Myocyte (in vitro differentiated cells): ENCODE data around the gene STK25. TPM values are rescaled to one million over a fixed set of nuclear protein-coding genes. Genes with fewer than 3 reads are reported as not detected.

Experiments used
- DNase-seq: peaks from one replicate; pipeline ENCODE4 v3.0.0-alpha.2; 2012; ENCODE audit warnings: low read depth
- total RNA-seq: library from RNA; depleted of rRNA; stranded (reverse); fragments of >200 nt; gene quantifications from 2 replicates; pipeline ENCODE4 v1.2.3, GENCODE V29; 2014

STK25 gene
- total RNA-seq, 1 donor from 2014 or later: 565 TPM

GRCh38 chr2:241509155-241509784, 886 bp upstream of the STK25 start:
- DNase-seq: no peak

GRCh38 chr2:241507430-241508239, 749 bp downstream of the STK25 start:
- DNase-seq: peak; percentile 69

GRCh38 chr2:241506793-241507429, 1.5 kb downstream of the STK25 start:
- peak; percentile 47 for DNase-seq

- DNase-seq: peak; percentile 43
Observed at GRCh38 chr2:241506317-241506716, 2.1 kb downstream of the STK25 start.

GRCh38 chr2:241505781-241506201, 2.6 kb downstream of the STK25 start:
- DNase-seq: peak; percentile 95

GRCh38 chr2:241505086-241505780, 3.2 kb downstream of the STK25 start:
- DNase-seq: no peak

GRCh38 chr2:241503776-241504392, 4.5 kb downstream of the STK25 start:
- DNase-seq: peak; percentile 56

- no peak for DNase-seq
Observed at GRCh38 chr2:241502281-241502680, 6.1 kb downstream of the STK25 start.

- no peak for DNase-seq
Observed at GRCh38 chr2:241501551-241501950, 6.8 kb downstream of the STK25 start.

- no peak for DNase-seq
Observed at GRCh38 chr2:241501099-241501541, 7.3 kb downstream of the STK25 start.

GRCh38 chr2:241500431-241500975, 7.9 kb downstream of the STK25 start:
- no peak for DNase-seq

- DNase-seq: no peak
Observed at GRCh38 chr2:241500016-241500415, 8.4 kb downstream of the STK25 start.

- DNase-seq: peak; percentile 83
Observed at GRCh38 chr2:241499146-241499965, 9.0 kb downstream of the STK25 start.

GRCh38 chr2:241498115-241499070, 10.0 kb downstream of the STK25 start:
- no peak for DNase-seq

GRCh38 chr2:241496904-241497877, 11.2 kb downstream of the STK25 start:
- DNase-seq: no peak

GRCh38 chr2:241496003-241496707, 12.2 kb downstream of the STK25 start:
- DNase-seq: no peak
